Adrenal gland (tissue), 12 donors: ENCODE results near the gene HOXA9. TPM values are rescaled to one million over a fixed set of nuclear protein-coding genes. Genes with fewer than 3 reads are reported as not detected.

ENCODE experiments used
- DNase-seq, 7 donors: peaks; one replicate each; pipeline ENCODE4 v3.0.0-alpha.2; 2019 to 2020
- H3K27ac ChIP-seq, 5 donors: fragments of 200-600 bp; sonication (generic) in 4 of 5; 1 replicate in 3 of 5; 2 replicates in 2 of 5; pipeline versions ENCODE4 v1.5.1 to v1.8.0; 2016 to 2020; ENCODE audit warnings: mild to moderate bottlenecking in 1 of 5
- H3K27me3 ChIP-seq: fragments of 200-600 bp; 2 replicates; pipeline ENCODE4 v1.8.0; 2021
- H3K36me3 ChIP-seq, 2 donors: fragments of 200-600 bp; replicated peaks in 1 of 2; 1 replicate in 1 of 2; 2 replicates in 1 of 2; pipeline versions ENCODE4 v1.5.1 to v1.8.0; 2018 to 2022
- H3K4me1 ChIP-seq, 2 donors: fragments of 200-600 bp; replicated peaks in 1 of 2; 1 replicate in 1 of 2; 2 replicates in 1 of 2; pipeline versions ENCODE4 v1.5.1 to v1.8.0; 2018 to 2021
- H3K4me3 ChIP-seq, 4 donors: fragments of 200-600 bp; sonication (generic) in 3 of 4; one replicate each; pipeline ENCODE4 v1.5.1; 2016 to 2018
- H3K9me3 ChIP-seq, 3 donors: fragments of 200-600 bp; sonication (generic) in 1 of 3; replicated peaks in 1 of 3; 1 replicate in 2 of 3; 2 replicates in 1 of 3; pipeline versions ENCODE4 v1.5.1 to v1.8.0; 2016 to 2021
- CTCF ChIP-seq, 6 experiments: fragments of 450-650 bp in 4 of 6; fragments of 200-600 bp in 2 of 6; sonication (generic) in 1 of 6; IDR thresholded peaks; 1 replicate in 5 of 6; 2 replicates in 1 of 6; pipeline versions ENCODE4 v1.5.1 to v1.8.0; 2016 to 2021; ENCODE audit warnings: antibody characterized with exemption in 6 of 6, mild to moderate bottlenecking in 2 of 6, moderate library complexity in 1 of 6
- POLR2A ChIP-seq, 2 donors: fragments of 450-650 bp; IDR thresholded peaks; one replicate each; pipeline ENCODE4 v1.6.1; 2017; ENCODE audit warnings: antibody characterized with exemption in 2 of 2, mild to moderate bottlenecking in 2 of 2, moderate library complexity in 1 of 2
- WGBS, 4 donors: extraction: QIAGEN DNeasy Blood & Tissue Kit in 2 of 4; methylation state at CpG; one replicate each; pipeline versions ENCODE4 v1.1.5 to v1.1.7; 2013 to 2017; 5-methylcytosine and 5-hydroxymethylcytosine counted together
- intact Hi-C, 2 donors: fragments of 100-400 bp; cut with DNase I; formaldehyde crosslinking; loops; one replicate each; pipeline versions ENCODE4 v1.14.1 to v1.15.0; 2022 to 2023
- polyA plus RNA-seq, 3 donors: library from polyadenylated mRNA; stranded (reverse); fragments of 200-250 nt in 2 of 3; fragments of 350-450 nt in 1 of 3; fragmentation: Illumina TruSeq in 1 of 3; extraction: RNeasy Lipid Tissue Mini Kit (QIAGEN cat#74804) in 1 of 3; gene quantifications; one replicate each; pipeline ENCODE4 v1.2.3, GENCODE V29; 2013 to 2014
- total RNA-seq, 9 donors: library from RNA; depleted of rRNA in 4 of 9; stranded (reverse); fragments of >200 nt in 4 of 9; fragments of 120-200 nt in 1 of 9; fragmentation: NEBNext Ultra II Directional in 1 of 9; extraction: Animal tissue kit (Norgen Biotek cat#: 25700) in 1 of 9; gene quantifications; one replicate each; pipeline versions ENCODE4 v1.1.0 to v1.2.4, GENCODE V29; 2013 to 2023
- donor health status: healthy with polysubstance abuse.
- donor health status: Bipolar disorder and iron deficiency.
- donor health status: DM: yes; HTN: yes; CAD: no.
- donor health status: DM: no; HTN: no; CAD: no.
- donor health status: DM: no; HTN: no; CAD: no.
- donor health status: DM: yes; HTN: yes; CAD: no.

HOXA9 gene
- total and polyA plus RNA-seq, 12 donors, result 2.6 to 26.7 (median 11.7) TPM

- Histone ChIP-seq H3K27me3 (peaks cover 22% of the 10 kb centered on the region), H3K36me3 (no peaks in the 10 kb centered on the region), H3K9me3 (no peaks in the 10 kb centered on the region), H3K4me1 (peaks cover 4 to 24% of the 10 kb centered on the region in 2 donors), H3K27ac (no peak overlapping the region), H3K4me3 (no peak overlapping the region)
- intact Hi-C loops, result loop anchor here (5.0 to 10.0 kb wide), 4 partner anchors 787 to 1277 kb away; no protein-coding TSS in a partner anchor
- peak in 1 of 7 donors; percentile 19 for DNase-seq
- 65 to 72% (median 69%) methylated on average over 24 to 30 of the region's 30 CpGs for WGBS, 4 donors
- TF ChIP-seq POLR2A (IDR thresholded peaks at IDR 0.05) (no peak), CTCF (IDR thresholded peaks at IDR 0.05) (no peak)
These were observed 3.4 kb downstream of the HOXA9 start for GRCh38 chr7:27161721-27162560.

- Histone ChIP-seq H3K27ac (peak overlapping the region in 3 of 5 donors; percentile 63 to 88 (median 85)), H3K9me3 (no peaks in the 10 kb centered on the region), H3K36me3 (no peaks in the 10 kb centered on the region), H3K27me3 (peaks cover 17% of the 10 kb centered on the region), H3K4me3 (peak overlapping the region in 2 of 4 donors; percentile 52 to 75), H3K4me1 (peaks cover 4 to 24% of the 10 kb centered on the region in 2 donors)
- DNase-seq, result peak in 3 of 7 donors; percentile 27 to 48 (median 31)
- intact Hi-C loops, result loop anchor here (5.0 to 10.0 kb wide), 4 partner anchors 786 to 1276 kb away; no protein-coding TSS in a partner anchor
- no peak for TF ChIP-seq POLR2A (IDR thresholded peaks at IDR 0.05)
- TF ChIP-seq CTCF (IDR thresholded peaks at IDR 0.05), result no peak
- 20 to 32% (median 21%) methylated on average over 17 to 27 of the region's 27 CpGs for WGBS, 4 donors
These were observed 4.1 kb downstream of the HOXA9 start for GRCh38 chr7:27161214-27161720.

GRCh38 chr7:27160546-27161213, 4.7 kb downstream of the HOXA9 start:
- intact Hi-C loops, result loop anchor here (5.0 to 10.0 kb wide), 4 partner anchors 786 to 1276 kb away; no protein-coding TSS in a partner anchor
- Histone ChIP-seq H3K27ac (peak overlapping the region in 4 of 5 donors; percentile 52 to 88 (median 74)), H3K4me1 (peaks cover 5 to 25% of the 10 kb centered on the region in 2 donors), H3K36me3 (no peaks in the 10 kb centered on the region), H3K27me3 (peaks cover 12% of the 10 kb centered on the region), H3K9me3 (no peaks in the 10 kb centered on the region), H3K4me3 (peak overlapping the region in 3 of 4 donors; percentile 2 to 75 (median 52))
- peak; percentile 86 to 96 (median 93) for DNase-seq
- 2 to 11% (median 3%) methylated on average over 10 to 54 of the region's 54 CpGs for WGBS, 4 donors
- peak; percentile 98 to 100 (median 99) for TF ChIP-seq CTCF (IDR thresholded peaks at IDR 0.05)
- TF ChIP-seq POLR2A (IDR thresholded peaks at IDR 0.05), result peak in 1 of 2 donors; percentile 58

GRCh38 chr7:27160145-27160545, 5.2 kb downstream of the HOXA9 start:
- no peaks in the 10 kb centered on the region for H3K36me3 ChIP-seq
- no peaks in the 10 kb centered on the region for H3K9me3 ChIP-seq
- H3K4me1 ChIP-seq, result peaks cover 10 to 27% of the 10 kb centered on the region in 2 donors
- 71 to 79% (median 75%) methylated on average over 23 of the region's 23 CpGs for WGBS, 4 donors
- H3K27ac ChIP-seq, result peak overlapping the region in 4 of 5 donors; percentile 52 to 88 (median 74)
- peak overlapping the region in 3 of 4 donors; percentile 2 to 75 (median 52) for H3K4me3 ChIP-seq
- intact Hi-C loops, result loop anchor here (5.0 to 10.0 kb wide), 4 partner anchors 785 to 1275 kb away; no protein-coding TSS in a partner anchor
- DNase-seq, result peak in 2 of 7 donors; percentile 17 to 28
- H3K27me3 ChIP-seq, result peaks cover 7% of the 10 kb centered on the region
- TF ChIP-seq POLR2A (IDR thresholded peaks at IDR 0.05), result no peak
